Stimulated activated CD4-positive, alpha-beta T cell treated with anti-CD3 and anti-CD28 coated beads, Interleukin-15, amount 100 ng/mL, for 1 hour (primary cell): ENCODE results near the gene DDOST.

ENCODE experiments used
- DNase-seq, 2 donors: peaks; one replicate each; pipeline ENCODE4 v3.0.0-alpha.2; 2020; ENCODE audit warnings: low read depth in 1 of 2, low spot score in 1 of 2

DDOST gene

GRCh38 chr1:20661207-20662109 lies at the start of gene DDOST:
DDOST (minus strand) TSS chr1:20661369; CDS start chr1:20661350, 19 bp downstream.
- peak; percentile 86 to 88 for DNase-seq

DNA sequence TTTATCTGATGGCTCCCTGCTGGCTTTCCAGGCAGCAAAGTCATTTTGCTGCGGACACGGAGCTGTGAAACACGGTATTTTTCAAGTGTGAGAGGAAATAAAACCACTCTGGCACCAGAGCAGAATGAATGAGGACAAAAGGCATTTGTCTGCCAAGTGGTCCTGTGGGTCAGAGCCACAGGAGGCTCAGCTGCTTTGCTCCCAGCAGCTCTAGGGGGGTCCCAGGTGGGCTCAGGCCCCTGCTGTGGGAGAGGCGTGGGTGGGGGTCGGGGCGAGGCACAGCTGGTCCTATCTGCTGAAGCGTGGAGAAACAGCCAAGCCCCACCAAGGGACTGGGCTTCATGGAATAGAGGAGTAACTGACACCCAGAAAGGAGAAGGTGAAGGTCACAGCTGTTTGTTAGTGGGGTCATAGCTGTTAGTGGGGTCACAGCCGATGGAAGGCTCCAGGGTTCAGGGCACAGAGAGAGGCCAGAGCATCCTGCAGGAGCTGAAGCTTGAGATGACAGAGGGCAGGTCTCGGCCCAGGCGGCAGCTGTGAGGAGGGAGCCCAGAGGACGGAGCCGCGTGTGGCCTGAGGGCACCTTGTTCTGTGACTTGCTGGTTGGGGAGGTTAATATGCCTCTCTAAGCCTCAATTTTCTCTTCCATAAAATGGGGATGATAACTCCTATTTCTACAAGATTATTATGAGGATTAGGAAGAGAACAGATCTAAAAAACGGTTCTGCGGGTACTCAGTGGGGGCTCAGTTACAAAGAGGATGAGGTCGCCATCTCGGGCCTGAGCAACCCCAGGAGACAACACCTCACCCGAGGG lies 49.5 kb upstream of the DDOST start:
- no peak for DNase-seq

DNA sequence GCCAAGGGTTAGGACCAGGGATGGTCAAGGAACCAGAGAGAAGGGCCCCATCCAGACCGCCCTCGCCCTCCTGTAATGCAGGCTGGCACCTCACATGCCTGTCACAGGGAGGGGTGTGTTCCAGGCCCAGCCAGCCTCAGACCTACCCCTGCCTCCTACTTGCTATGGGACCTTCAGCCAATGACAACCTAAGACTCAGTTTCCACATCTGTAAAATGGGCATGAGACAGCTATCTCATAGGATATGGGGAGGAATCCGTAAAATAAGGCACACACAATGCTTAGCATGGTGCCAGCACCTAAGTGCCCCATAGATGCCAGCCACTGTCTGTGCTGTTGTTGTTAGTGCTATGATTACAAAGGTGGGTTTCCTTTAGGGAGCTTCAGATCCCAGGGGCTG lies 48.7 kb upstream of the DDOST start:
- DNase-seq: no peak

- no peak for DNase-seq
Observed at GRCh38 chr1:20708891-20709290, 47.7 kb upstream of the DDOST start.

DNA sequence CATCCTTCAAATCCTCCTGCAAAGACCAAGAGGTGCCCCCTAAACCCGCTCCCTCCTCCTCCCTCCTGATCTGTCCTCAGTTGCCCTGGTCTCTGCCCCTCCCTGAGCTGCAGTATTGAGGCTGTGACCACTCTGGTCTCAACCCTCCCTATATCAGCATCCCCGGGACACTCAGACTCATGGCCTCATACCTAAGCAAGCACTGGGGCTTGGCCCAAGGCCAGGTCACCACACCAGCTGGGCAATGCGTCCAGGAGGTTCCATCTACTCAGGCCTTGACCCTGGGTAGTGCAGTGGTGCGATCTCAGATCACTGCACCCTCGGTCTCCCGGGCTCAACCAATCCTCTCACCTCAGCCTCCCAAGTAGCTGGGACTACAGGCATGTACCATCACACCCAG lies 46.9 kb upstream of the DDOST start:
- no peak for DNase-seq

GRCh38 chr1:20706841-20707240 lies 45.7 kb upstream of the DDOST start:
- no peak for DNase-seq

DNA sequence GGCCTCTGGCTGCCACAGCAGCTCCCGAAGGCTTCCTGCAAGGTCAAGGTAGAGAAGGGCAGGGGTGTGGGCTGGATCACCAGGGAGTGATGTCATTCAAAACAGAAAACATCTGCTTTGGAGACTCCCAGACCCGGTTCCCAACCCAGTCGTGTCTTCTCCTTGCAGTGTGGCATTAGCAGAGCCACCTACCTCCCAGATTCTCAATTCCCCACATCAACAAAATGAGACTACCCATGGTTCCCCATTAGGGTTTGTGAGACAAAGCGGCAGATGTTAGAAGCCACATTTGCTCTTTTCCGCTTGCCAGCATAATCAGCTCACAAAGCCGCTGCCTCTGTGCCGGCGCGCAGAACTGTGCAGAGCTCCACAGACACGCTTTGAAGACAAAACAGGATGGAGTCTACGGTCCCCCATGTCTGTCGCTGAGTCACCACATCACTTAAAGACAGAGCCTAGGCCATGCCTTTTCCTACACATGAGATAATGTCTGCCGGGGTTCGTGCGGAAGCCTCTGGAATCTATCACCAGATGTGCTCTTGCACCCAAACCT lies 44.1 kb upstream of the DDOST start:
- DNase-seq: no peak

DNA sequence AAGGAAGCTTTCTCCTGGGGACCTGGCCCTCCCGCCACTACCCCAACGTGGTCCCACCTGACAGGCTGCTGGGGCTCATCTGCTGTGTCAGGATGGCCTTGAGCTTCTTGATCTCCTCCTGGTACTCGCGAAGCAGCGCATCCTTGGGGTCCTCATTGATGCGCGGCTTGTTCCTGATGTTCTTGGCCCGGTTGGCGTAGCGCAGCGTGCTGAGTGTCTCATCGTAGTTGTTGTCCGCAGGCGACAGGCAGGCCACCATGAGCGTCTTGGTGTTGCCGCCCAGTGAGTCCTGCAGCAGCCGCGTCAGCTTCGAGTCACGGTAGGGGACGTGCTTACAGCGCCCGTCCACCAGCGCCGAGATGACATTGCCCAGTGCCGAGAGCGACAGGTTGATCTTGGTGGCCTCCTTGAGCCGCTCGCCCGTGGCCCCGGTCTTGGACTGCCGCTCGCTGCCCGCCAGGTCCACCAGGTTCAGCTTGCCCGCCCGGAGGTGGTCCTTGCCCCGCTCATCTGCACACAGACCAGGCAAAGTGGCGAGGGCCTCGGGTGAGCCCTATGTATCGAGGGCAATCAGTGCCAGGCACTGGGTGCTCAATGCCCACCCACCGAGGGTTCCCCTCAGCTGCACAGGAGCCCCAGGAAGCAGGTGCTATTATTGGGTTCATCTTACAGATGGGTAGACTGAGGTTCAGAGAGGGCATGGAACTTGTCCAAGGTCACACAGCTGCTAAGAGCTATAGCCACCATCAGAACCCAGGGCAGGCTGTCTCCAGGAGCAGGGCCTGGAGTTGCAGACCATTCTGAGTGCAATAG lies 43.4 kb upstream of the DDOST start:
- no peak for DNase-seq

GRCh38 chr1:20703124-20703756 lies 42.1 kb upstream of the DDOST start:
- no peak for DNase-seq

DNA sequence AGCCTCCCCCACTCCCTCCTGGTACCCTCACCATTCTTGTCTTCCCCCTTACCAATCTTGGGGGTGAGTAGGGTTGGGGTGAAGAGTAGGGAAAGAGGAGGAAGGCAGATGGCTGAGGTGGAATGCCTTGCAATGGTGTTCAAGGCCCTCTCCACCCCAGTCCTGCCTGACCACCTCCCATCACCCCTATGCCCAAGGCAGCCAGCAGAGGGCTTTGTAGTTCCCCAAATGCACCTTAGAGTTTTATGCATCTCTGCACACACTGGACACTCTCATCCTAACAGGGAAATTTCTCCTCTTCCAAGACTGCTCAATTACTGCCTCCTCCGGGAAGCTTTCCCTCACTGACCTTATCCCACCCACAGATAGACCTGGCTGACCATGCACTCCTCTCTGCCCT lies 41.2 kb upstream of the DDOST start:
- DNase-seq: no peak

DNA sequence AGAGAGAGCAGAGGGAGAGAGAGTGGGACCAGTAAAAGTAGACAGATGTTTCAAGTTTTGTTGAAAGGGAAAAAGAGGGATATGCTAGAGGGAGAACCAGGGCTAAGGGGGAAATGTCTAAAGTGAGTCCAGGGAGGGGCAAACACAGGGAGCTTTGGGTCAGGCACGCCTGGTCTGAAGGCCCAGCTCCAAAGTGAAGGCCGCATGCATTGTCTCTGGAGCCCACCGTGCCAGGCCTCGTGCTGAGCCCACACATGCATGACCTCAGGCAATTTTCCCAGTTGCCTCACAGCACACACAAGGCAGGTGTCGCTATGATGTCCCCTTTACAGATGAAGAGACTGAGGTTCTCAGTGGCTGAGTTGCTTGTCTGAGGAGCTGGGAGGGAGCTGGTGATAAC lies 40.7 kb upstream of the DDOST start:
- DNase-seq: no peak

GRCh38 chr1:20701446-20701845 lies 40.3 kb upstream of the DDOST start:
- no peak for DNase-seq

- DNase-seq: no peak
Observed at GRCh38 chr1:20700636-20701215, 39.6 kb upstream of the DDOST start.

- DNase-seq: no peak
Observed at GRCh38 chr1:20699558-20699957, 38.4 kb upstream of the DDOST start.

DNA sequence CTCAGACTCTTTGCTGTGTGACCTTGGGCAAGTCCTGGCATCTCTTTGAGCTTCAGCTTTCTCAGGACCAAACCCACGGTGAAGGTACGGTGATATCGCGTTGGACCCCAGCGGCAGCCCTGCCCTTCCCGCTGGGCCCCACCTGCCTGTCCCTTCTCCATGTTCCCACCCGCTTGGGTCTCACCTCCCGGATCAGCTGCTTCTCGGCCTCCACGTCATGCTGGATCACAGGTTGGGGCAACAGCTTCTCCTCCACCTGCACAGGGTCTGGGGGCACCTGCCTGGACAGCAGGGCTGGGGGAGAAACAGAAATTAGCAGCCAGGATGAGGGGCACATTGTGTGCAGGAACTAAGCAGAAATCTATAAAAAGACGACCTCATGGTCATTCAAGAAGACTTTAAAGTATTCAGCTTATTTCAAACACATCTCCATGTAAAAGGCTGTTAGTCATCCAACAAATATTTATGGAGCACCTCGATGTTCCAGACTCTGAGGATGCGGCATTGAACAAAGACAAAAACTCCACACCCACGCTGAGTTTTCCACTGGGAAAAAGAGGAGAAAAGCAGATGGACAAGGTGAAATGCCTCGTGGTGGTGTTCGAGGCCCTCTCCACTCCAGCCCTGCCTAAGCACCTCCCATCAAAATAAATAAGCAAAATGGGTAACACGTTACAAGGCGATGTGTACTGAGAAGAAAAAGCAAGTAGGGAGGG lies 37.2 kb upstream of the DDOST start:
- no peak for DNase-seq

- DNase-seq: no peak
Observed at GRCh38 chr1:20697563-20697962, 36.4 kb upstream of the DDOST start.

GRCh38 chr1:20696397-20697333 lies 35.5 kb upstream of the DDOST start:
- peak; percentile 46 to 64 for DNase-seq

GRCh38 chr1:20695515-20695914 lies 34.3 kb upstream of the DDOST start:
- no peak for DNase-seq
